G401 (cell line): ENCODE data around the gene FAM131A. TPM values are rescaled to one million over a fixed set of nuclear protein-coding genes. Genes with fewer than 3 reads are reported as not detected.

Source experiments
- DNase-seq: peaks from one replicate; pipeline ENCODE4 v3.0.0-alpha.2; 2015; ENCODE audit warnings: low spot score
- in situ Hi-C: cut with HindIII; loops from 2 replicates; pipeline ENCODE4 v1.10.0; 2016; ENCODE audit warnings: low sequenced_read_pairs, mixed read lengths
- total RNA-seq: library from RNA; depleted of rRNA; stranded (reverse); fragments of >200 nt; shearing (Covaris generic); gene quantifications from 2 replicates; pipeline ENCODE4 v1.2.3, GENCODE V29; 2014; rRNA removed

The FAM131A gene, protein sequence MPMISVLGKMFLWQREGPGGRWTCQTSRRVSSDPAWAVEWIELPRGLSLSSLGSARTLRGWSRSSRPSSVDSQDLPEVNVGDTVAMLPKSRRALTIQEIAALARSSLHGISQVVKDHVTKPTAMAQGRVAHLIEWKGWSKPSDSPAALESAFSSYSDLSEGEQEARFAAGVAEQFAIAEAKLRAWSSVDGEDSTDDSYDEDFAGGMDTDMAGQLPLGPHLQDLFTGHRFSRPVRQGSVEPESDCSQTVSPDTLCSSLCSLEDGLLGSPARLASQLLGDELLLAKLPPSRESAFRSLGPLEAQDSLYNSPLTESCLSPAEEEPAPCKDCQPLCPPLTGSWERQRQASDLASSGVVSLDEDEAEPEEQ
- total RNA-seq = 20.7 and 31.2 TPM in 2 replicates

GRCh38 chr3:184337399-184337714 is at the start of gene FAM131A:
Gene FAM131A, plus strand, starts transcription at chr3:184337600. Its CDS starts 31 bp downstream, at chr3:184337631.
- peak; percentile 88 for DNase-seq
- in situ Hi-C loops = no loop called here

GRCh38 chr3:184289426-184289938 is 47.9 kb upstream of the FAM131A start:
- in situ Hi-C loops = no loop called here

GRCh38 chr3:184290331-184290730 is 47.1 kb upstream of the FAM131A start:
- DNase-seq = no peak
- in situ Hi-C loops = no loop called here

More at GRCh38 chr3:184289426-184289938, 47.9 kb upstream of the FAM131A start:
- peak; percentile 70 for DNase-seq

GRCh38 chr3:184291044-184291737 is 46.2 kb upstream of the FAM131A start:
- DNase-seq = no peak
- in situ Hi-C loops = no loop called here

GRCh38 chr3:184291738-184292445 is 45.5 kb upstream of the FAM131A start:
- in situ Hi-C loops = no loop called here
- no peak for DNase-seq

DNA sequence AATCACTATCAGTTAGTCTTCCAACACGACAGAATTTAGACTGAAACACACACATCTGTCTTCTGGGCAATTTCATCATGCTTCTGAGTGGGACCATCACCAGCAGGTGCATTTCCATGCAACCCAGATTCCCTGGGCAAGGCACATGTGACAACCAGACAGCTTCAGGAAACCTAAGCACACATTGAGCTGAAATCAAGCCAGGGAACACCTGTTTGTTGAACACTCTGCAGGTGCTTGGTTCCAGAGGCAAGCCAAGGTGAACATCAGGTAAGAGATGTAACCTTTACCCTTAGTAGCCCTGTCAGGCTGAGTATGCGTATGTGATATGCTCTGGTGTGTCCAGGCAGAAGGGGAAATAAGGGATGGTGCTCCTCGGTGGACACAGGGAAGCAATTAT is 41.6 kb upstream of the FAM131A start:
- in situ Hi-C loops = no loop called here

DNA sequence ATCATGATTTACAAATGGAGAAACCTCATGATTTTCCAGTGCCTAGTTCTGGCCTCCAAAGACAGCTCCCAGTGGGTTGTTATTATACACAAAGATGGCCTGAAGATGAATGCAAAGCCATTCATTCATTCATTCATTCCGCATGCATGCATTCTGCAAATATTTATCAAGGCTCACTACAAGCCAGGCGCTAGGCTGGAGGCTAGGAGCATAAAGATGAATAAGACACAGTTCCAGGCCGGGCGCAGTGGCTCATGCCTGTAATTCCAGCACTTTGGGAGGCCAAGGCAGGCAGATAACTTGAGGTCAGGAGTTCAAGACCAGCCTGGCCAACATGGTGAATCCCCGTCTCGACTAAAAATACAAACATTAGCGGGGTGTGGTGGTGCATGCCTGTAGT is 40.8 kb upstream of the FAM131A start:
- no peak for DNase-seq
- in situ Hi-C loops = no loop called here

More for the DNA sequence above, 41.6 kb upstream of the FAM131A start:
- DNase-seq = no peak

- DNase-seq = peak; percentile 97
- in situ Hi-C loops = no loop called here
Measured at GRCh38 chr3:184298759-184299487, 38.5 kb upstream of the FAM131A start, which contains the start of gene PSMD2. Gene PSMD2, plus strand, starts transcription at chr3:184299241. Its CDS starts 26 bp downstream, at chr3:184299267.

- in situ Hi-C loops = no loop called here
- DNase-seq = no peak
Measured at GRCh38 chr3:184299488-184300377, 37.7 kb upstream of the FAM131A start.

DNA sequence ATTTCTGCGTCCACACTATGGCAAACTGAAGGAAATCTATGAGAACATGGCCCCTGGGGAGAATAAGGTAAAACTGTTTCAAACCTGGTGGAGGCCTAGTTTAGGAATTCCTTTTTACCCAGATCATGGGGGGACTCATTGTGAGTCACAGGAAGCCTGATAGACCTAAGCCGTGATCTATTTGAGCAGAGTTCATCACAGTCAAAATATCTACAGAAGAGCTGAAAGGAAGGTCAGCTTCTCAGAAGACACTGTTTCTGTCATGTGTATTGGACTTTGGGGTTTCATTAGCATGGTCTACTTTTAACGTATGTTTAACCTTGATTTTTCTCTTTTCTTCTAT is 37.1 kb upstream of the FAM131A start:
- in situ Hi-C loops = no loop called here
- no peak for DNase-seq

DNA sequence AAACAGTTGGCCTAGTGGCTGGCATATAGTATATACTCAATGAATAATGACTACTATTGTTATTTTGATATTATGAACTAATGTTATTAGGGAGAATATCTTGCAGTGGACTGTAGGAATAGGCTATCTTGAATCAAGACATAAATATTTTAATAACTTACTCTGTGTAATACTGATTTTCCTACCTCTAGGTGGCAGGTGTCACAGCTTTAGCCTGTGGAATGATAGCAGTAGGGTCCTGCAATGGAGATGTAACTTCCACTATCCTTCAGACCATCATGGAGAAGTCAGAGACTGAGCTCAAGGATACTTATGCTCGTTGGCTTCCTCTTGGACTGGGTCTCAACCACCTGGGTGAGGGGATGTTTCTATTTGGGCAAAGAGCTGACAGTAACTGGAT is 31.8 kb upstream of the FAM131A start:
- DNase-seq = peak; percentile 20
- in situ Hi-C loops = no loop called here

GRCh38 chr3:184306341-184306972 is 30.9 kb upstream of the FAM131A start:
- in situ Hi-C loops = no loop called here
- DNase-seq = no peak

DNA sequence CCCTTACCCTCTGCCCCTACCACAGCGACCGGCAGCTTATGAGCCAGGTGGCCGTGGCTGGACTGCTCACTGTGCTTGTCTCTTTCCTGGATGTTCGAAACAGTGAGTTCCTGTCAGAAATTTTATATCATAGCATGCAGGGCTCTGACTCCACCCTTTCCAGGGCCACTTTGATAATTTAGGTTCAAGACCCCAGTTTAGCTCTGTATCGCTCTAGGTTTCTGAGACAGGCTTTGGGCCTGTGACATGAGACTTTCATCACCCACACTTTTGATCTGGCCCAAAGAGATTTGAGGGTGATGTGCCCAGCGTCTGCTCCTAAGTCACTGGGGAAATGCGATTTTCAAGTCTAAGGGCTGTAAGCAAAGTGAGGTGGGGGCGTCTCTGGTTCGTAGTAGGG is 29.5 kb upstream of the FAM131A start:
- no peak for DNase-seq
- in situ Hi-C loops = no loop called here

- in situ Hi-C loops = no loop called here
- DNase-seq = no peak
Measured at GRCh38 chr3:184308744-184309143, 28.7 kb upstream of the FAM131A start.

GRCh38 chr3:184311633-184312032 is 25.8 kb upstream of the FAM131A start:
- DNase-seq = no peak
- in situ Hi-C loops = no loop called here

- in situ Hi-C loops = no loop called here
- peak; percentile 92 for DNase-seq
Measured at GRCh38 chr3:184314363-184314699, 23.1 kb upstream of the FAM131A start, which contains the start of gene EIF4G1. Gene EIF4G1, plus strand, starts transcription at chr3:184314606. Its CDS starts 1,191 bp downstream, at chr3:184315797.

GRCh38 chr3:184314700-184315542 is 22.5 kb upstream of the FAM131A start:
- in situ Hi-C loops = no loop called here
- peak; percentile 43 for DNase-seq
